Measurements from ENCODE around the gene SLAMF1. TPM values are rescaled to one million over a fixed set of nuclear protein-coding genes. Genes with fewer than 3 reads are reported as not detected.
A peak's percentile ranks its signal among the peaks of the same experiment; 100 is the strongest.

SLAMF1 gene
- total and polyA plus RNA-seq, 2 donors (not counting 1 experiment from before 2014, with no cell fraction given) = 20.7 to 42.3 TPM

DNA sequence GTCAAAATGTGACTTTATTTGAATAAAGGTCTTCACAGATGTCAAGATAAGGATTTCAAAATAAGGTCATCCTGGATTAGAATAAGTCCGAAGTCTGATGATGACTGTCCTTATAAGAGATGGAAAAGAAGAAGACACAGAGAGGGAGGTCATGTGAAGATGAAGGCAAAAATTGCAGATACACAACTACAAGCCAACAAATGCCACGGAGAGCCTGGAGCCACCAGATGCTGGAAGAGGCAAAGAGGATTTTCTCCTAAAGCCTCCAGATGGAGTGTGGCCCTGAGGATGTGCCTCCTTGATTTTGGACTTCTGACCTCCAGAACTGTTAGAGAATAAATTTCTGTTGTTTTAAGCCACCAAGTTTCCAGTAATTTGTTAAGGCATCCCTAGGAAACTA lies 31.2 kb downstream of the SLAMF1 start:
- Histone ChIP-seq H3K27ac (ENCODE audit: low read length in 2 of 2) (no peak overlapping the region), H3K79me2 (ENCODE audit: control insufficient read depth, insufficient read depth, low read length) (peaks cover 27% of the 10 kb centered on the region), H3K4me1 (ENCODE audit: control insufficient read depth in 2 of 2, insufficient read depth in 2 of 2, low read length in 2 of 2) (peaks cover 4 to 13% of the 10 kb centered on the region in 2 donors), H3K4me2 (replicated peaks; ENCODE audit: low read depth, low read length, poor library complexity, severe bottlenecking) (no peak overlapping the region), H3K9ac (ENCODE audit: low read length) (no peak overlapping the region), H3K9me3 (ENCODE audit: control extremely low read depth in 1 of 3, control insufficient read depth in 2 of 3, insufficient read depth in 1 of 3, low read length in 2 of 3) (peaks cover 0 to 4% (median 0%) of the 10 kb centered on the region in 3 donors), H4K20me1 (ENCODE audit: control insufficient read depth, insufficient read depth, low read length, poor library complexity, severe bottlenecking) (no peaks in the 10 kb centered on the region), H3K36me3 (replicated peaks in 1 of 2; ENCODE audit: control extremely low read depth in 1 of 2, control insufficient read depth in 1 of 2, extremely low read depth in 1 of 2, insufficient read depth in 2 of 2, low read length in 1 of 2) (peaks cover 0 to 82% of the 10 kb centered on the region in 2 experiments), H2AFZ (ENCODE audit: insufficient read depth, low read depth, low read length, poor library complexity, severe bottlenecking) (no peak overlapping the region), H3K27me3 (replicated peaks in 1 of 4; ENCODE audit: control extremely low read depth in 1 of 4, control insufficient read depth in 3 of 4, insufficient read depth in 4 of 4, low read length in 3 of 4) (no peaks in the 10 kb centered on the region), H3K4me3 (ENCODE audit: control extremely low read depth in 1 of 5, extremely low read depth in 1 of 5, insufficient read depth in 1 of 5, low read depth in 2 of 5, low read length in 4 of 5) (no peak overlapping the region)
- Mint-ChIP-seq H3K4me3 (no peak overlapping the region), H3K27me3 (no peaks in the 10 kb centered on the region), H3K9me3 (ENCODE audit: insufficient read depth) (peaks cover 5% of the 10 kb centered on the region), H3K27ac (peak overlapping the region; percentile 41), H3K4me1 (peaks cover 30% of the 10 kb centered on the region)
- POLR2A ChIA-PET = no interaction called here
- WGBS (ENCODE audit: insufficient coverage) = no CpG with 5 or more reads among the region's 2 CpGs
- TF ChIP-seq, protein P1, sequence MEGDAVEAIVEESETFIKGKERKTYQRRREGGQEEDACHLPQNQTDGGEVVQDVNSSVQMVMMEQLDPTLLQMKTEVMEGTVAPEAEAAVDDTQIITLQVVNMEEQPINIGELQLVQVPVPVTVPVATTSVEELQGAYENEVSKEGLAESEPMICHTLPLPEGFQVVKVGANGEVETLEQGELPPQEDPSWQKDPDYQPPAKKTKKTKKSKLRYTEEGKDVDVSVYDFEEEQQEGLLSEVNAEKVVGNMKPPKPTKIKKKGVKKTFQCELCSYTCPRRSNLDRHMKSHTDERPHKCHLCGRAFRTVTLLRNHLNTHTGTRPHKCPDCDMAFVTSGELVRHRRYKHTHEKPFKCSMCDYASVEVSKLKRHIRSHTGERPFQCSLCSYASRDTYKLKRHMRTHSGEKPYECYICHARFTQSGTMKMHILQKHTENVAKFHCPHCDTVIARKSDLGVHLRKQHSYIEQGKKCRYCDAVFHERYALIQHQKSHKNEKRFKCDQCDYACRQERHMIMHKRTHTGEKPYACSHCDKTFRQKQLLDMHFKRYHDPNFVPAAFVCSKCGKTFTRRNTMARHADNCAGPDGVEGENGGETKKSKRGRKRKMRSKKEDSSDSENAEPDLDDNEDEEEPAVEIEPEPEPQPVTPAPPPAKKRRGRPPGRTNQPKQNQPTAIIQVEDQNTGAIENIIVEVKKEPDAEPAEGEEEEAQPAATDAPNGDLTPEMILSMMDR (IDR thresholded peaks at IDR 0.05) = no peak
- no peak for TF ChIP-seq EZH2 (IDR thresholded peaks at IDR 0.05; ENCODE audit: borderline replicate concordance, insufficient read depth, low read depth, low read length, poor library complexity, severe bottlenecking)
- DNase-seq (peak; percentile 9), ATAC-seq (ENCODE audit: low read depth) (no peak)
- intact Hi-C loops (cut with micrococcal nuclease) = no loop called here
- CTCF ChIA-PET = interaction anchor here (5.8 kb wide), 1 partner anchor 58 kb away, joined by 73 read pairs; no protein-coding TSS in a partner anchor

DNA sequence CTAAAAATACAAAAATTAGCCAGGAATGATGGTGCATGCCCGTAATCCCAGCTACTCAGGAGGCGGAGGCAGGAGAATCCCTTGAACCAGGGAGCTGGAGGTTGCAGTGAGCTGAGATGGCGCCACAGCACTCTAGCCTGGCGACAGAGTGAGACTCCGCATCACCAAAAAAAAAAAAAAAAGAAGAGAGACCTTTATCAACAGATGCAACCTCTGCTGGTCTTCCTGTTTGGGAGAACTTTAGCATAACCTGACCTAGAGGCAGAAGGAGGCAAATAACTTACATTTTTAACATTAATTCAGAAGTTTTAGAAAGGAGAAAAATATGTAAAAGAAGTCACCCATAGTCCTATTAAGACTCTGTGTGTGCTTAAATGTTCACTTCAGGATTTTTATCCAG lies 32.4 kb downstream of the SLAMF1 start:
- Histone ChIP-seq H3K27ac (ENCODE audit: low read length in 2 of 2) (no peak overlapping the region), H3K79me2 (ENCODE audit: control insufficient read depth, insufficient read depth, low read length) (peaks cover 24% of the 10 kb centered on the region), H3K36me3 (replicated peaks in 1 of 2; ENCODE audit: control extremely low read depth in 1 of 2, control insufficient read depth in 1 of 2, extremely low read depth in 1 of 2, insufficient read depth in 2 of 2, low read length in 1 of 2) (peaks cover 0 to 86% of the 10 kb centered on the region in 2 experiments), H3K4me2 (replicated peaks; ENCODE audit: low read depth, low read length, poor library complexity, severe bottlenecking) (no peak overlapping the region), H3K4me3 (ENCODE audit: control extremely low read depth in 1 of 5, extremely low read depth in 1 of 5, insufficient read depth in 1 of 5, low read depth in 2 of 5, low read length in 4 of 5) (no peak overlapping the region), H4K20me1 (ENCODE audit: control insufficient read depth, insufficient read depth, low read length, poor library complexity, severe bottlenecking) (no peaks in the 10 kb centered on the region), H3K27me3 (replicated peaks in 1 of 4; ENCODE audit: control extremely low read depth in 1 of 4, control insufficient read depth in 3 of 4, insufficient read depth in 4 of 4, low read length in 3 of 4) (no peaks in the 10 kb centered on the region), H3K4me1 (ENCODE audit: control insufficient read depth in 2 of 2, insufficient read depth in 2 of 2, low read length in 2 of 2) (peaks cover 4 to 11% of the 10 kb centered on the region in 2 donors), H3K9ac (ENCODE audit: low read length) (no peak overlapping the region), H3K9me3 (ENCODE audit: control extremely low read depth in 1 of 3, control insufficient read depth in 2 of 3, insufficient read depth in 1 of 3, low read length in 2 of 3) (peaks cover 0 to 4% (median 0%) of the 10 kb centered on the region in 3 donors), H2AFZ (ENCODE audit: insufficient read depth, low read depth, low read length, poor library complexity, severe bottlenecking) (no peak overlapping the region)
- Mint-ChIP-seq H3K4me1 (peaks cover 23% of the 10 kb centered on the region), H3K27me3 (no peaks in the 10 kb centered on the region), H3K9me3 (ENCODE audit: insufficient read depth) (peaks cover 5% of the 10 kb centered on the region), H3K27ac (no peak overlapping the region), H3K4me3 (no peak overlapping the region)
- 83% methylated on average over 1 of the region's 5 CpGs for WGBS (ENCODE audit: insufficient coverage)
- DNase-seq = no peak
- intact Hi-C loops (cut with micrococcal nuclease) = no loop called here
- ChIA-PET CTCF (interaction anchor here (1.0 to 10.6 kb wide), 3 partner anchors 61 to 184 kb away, joined by 3 to 233 read pairs (median 4); no protein-coding TSS in a partner anchor), POLR2A (no interaction called here)
- TF ChIP-seq, protein P1 (IDR thresholded peaks at IDR 0.05) = no peak
- TF ChIP-seq EZH2 (IDR thresholded peaks at IDR 0.05; ENCODE audit: borderline replicate concordance, insufficient read depth, low read depth, low read length, poor library complexity, severe bottlenecking) = no peak
- no peak for ATAC-seq (ENCODE audit: low read depth)
